NB4 (cell line): ENCODE data around the gene ANKS1B.

Source experiments
- DNase-seq: peaks from one replicate; pipeline ENCODE4 v3.0.0; 2010; ENCODE audit warnings: low read depth
- H3K4me3 ChIP-seq: one replicate; pipeline ENCODE4 v1.5.1; 2011; ENCODE audit warnings: mild to moderate bottlenecking, low read depth, low read length, moderate library complexity
- MYC ChIP-seq: IDR thresholded peaks from 2 replicates; pipeline ENCODE4 v1.6.1; 2011; ENCODE audit warnings: low read depth, low read length
- POLR2A ChIP-seq: IDR thresholded peaks from 2 replicates; pipeline ENCODE4 v1.6.1; 2011; ENCODE audit warnings: mild to moderate bottlenecking; ENCODE audit not compliant: insufficient read length; ENCODE audit errors: extremely low read depth
- TF ChIP-seq, protein P1 (sequence below): IDR thresholded peaks from one replicate; pipeline ENCODE4 v1.5.1; 2012; ENCODE audit warnings: low read depth, low read length
- TF ChIP-seq, protein P2 (sequence below): IDR thresholded peaks from 2 replicates; pipeline ENCODE4 v1.6.1; 2011; ENCODE audit warnings: low read depth, low read length

The ANKS1B gene

DNA sequence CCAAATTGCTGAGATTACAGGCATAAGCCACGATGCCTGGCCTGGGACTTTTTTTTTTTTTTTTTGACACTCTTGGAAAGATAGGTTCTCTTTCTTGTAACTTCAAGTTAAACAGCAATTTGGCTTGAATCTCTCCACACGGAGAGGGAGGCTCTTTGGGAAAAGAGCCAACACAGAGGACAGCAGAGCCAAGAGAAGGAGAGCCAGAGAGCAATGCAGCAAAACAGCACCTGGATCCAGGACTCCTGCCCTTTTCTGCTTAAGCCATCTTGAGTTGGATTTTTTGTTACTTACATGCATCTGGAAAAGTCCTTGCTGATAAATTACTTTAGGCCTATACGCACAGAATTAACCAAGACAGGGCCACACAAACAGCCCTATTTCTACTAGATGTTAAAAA lies 1162.9 kb downstream of the ANKS1B start:
- DNase-seq = no peak
- TF ChIP-seq, protein P1, sequence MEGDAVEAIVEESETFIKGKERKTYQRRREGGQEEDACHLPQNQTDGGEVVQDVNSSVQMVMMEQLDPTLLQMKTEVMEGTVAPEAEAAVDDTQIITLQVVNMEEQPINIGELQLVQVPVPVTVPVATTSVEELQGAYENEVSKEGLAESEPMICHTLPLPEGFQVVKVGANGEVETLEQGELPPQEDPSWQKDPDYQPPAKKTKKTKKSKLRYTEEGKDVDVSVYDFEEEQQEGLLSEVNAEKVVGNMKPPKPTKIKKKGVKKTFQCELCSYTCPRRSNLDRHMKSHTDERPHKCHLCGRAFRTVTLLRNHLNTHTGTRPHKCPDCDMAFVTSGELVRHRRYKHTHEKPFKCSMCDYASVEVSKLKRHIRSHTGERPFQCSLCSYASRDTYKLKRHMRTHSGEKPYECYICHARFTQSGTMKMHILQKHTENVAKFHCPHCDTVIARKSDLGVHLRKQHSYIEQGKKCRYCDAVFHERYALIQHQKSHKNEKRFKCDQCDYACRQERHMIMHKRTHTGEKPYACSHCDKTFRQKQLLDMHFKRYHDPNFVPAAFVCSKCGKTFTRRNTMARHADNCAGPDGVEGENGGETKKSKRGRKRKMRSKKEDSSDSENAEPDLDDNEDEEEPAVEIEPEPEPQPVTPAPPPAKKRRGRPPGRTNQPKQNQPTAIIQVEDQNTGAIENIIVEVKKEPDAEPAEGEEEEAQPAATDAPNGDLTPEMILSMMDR = no peak
- TF ChIP-seq POLR2A (no peak), MYC (no peak)
- TF ChIP-seq, protein P2, sequence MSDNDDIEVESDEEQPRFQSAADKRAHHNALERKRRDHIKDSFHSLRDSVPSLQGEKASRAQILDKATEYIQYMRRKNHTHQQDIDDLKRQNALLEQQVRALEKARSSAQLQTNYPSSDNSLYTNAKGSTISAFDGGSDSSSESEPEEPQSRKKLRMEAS = no peak
- H3K4me3 ChIP-seq = no peak overlapping the region

DNA sequence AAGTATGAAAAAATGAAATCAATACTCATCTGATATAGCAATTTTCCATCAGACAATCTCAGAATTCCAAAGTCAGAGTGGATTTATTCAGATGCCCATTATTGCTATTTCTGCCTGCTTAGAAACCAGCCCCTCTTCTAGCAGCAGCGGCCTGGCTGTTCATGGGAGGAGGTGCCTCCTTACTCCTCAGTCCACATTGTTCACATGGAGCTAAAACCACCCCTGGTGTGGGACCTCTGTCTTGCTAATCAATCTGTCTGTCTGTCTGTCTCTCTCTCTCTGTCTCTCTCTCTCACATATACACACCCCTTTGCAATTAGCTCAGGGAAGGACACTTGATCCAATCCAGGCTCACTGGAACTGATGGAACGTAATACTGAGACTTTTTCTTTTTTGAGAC lies 1163.5 kb downstream of the ANKS1B start:
- TF ChIP-seq, protein P1 = no peak
- TF ChIP-seq POLR2A (no peak), MYC (no peak)
- TF ChIP-seq, protein P2 = no peak
- H3K4me3 ChIP-seq = no peak overlapping the region
- no peak for DNase-seq

DNA sequence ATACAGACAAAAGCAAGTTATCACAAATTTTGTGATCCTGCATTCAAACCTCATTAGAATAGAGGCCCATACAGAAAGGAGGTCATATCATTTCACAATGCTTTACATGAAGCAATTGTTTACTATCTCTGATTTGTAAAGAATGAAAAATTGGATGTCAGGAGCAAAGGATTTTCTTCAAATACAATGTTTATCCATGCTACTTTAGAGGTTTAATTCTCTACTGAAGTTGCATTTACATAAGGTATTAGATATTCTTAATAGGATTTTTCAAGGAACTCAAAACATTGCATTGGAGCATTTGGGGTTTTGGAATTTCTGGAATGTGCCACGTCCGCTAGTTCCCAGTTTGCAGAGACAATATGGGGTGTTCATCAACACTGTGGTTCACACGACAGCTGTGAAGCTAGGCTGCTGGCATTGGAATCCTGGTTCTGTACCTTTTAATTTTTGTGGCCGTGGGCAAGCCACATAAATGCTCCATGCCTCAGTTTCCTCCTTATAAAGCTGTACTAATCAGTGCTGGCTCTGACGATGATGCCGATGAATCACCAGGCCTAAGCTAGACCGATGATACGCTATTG lies 1164.8 kb downstream of the ANKS1B start:
- DNase-seq = no peak
- TF ChIP-seq, protein P1 = no peak
- TF ChIP-seq MYC (no peak), POLR2A (no peak)
- TF ChIP-seq, protein P2 = no peak

DNA sequence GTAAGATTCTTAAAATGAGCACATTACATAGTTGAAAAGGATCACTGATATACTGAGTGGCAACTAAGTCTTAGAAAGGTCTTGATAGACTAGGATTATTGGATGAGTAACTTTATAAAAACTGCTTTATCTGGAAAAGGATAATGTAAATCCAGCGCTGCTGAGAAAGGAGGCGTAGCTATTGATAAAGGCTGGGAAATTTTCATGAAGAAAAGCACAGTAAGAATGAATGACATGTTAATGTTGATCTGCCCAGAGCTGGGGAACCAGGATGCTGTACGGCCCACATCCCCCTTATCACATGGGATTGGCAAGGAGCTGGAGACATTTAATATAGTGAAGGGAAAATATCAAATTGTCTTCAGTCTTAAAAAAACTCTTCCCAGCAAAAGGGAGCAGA lies 1165.7 kb downstream of the ANKS1B start:
- DNase-seq = no peak
- no peak overlapping the region for H3K4me3 ChIP-seq
- TF ChIP-seq, protein P2 = no peak
- TF ChIP-seq POLR2A (no peak), MYC (no peak)
- TF ChIP-seq, protein P1 = no peak

More for the DNA sequence above, 1164.8 kb downstream of the ANKS1B start:
- no peak overlapping the region for H3K4me3 ChIP-seq

DNA sequence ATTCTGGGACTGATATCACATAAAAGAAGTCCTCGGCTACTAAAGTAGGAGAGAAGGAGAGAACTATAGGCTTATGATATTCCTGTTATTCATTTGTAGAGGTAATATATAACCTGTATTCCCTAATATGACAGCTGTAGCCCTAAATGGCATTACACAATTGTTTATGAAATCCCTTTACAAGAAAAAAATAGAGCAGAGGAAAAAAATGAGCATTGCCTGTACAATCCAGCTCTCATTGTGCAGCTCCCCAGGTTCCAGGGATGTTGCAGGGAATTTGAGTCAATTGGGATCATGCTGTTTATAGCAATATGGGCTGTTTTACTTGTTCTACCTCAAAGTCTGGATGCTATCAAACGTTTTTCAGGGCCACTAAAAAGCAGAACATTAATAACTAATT lies 1166.5 kb downstream of the ANKS1B start:
- TF ChIP-seq POLR2A (no peak), MYC (no peak)
- TF ChIP-seq, protein P2 = no peak
- TF ChIP-seq, protein P1 = no peak
- no peak overlapping the region for H3K4me3 ChIP-seq
- DNase-seq = no peak
